SK-N-SH (cell line): Measurements from ENCODE around the gene CATSPER3.

ENCODE experiments used
- CHD2 ChIP-seq: fragments of 150-350 bp; IDR thresholded peaks from 2 replicates; pipeline ENCODE4 v1.6.1; 2018; ENCODE audit warnings: low read length; ENCODE audit not compliant: partially characterized antibody
- EP300 ChIP-seq, 2 experiments: IDR thresholded peaks; 2 replicates each; pipeline versions ENCODE4 v1.4.0 to v1.6.1; 2012; ENCODE audit warnings: borderline replicate concordance in 1 of 2, low read depth in 1 of 2, low read length in 1 of 2
- EZH2phosphoT487 ChIP-seq: fragments of 200-600 bp; sonication (generic); IDR thresholded peaks from 2 replicates; pipeline ENCODE4 v1.6.1; 2017; ENCODE audit warnings: low read depth, mixed run types, mild to moderate bottlenecking, antibody characterized with exemption, moderate library complexity, borderline replicate concordance
- RCOR1 ChIP-seq: fragments of 150-350 bp; IDR thresholded peaks from 2 replicates; pipeline ENCODE4 v1.6.1; 2017; ENCODE audit warnings: antibody characterized with exemption, low read length
- TAF1 ChIP-seq: IDR thresholded peaks from 2 replicates; pipeline ENCODE4 v1.6.1; 2012; ENCODE audit warnings: low read depth, mild to moderate bottlenecking, low read length, moderate library complexity, borderline replicate concordance
- TEAD4 ChIP-seq: IDR thresholded peaks from 2 replicates; pipeline ENCODE4 v1.4.0; 2012; ENCODE audit warnings: mild to moderate bottlenecking, borderline replicate concordance; ENCODE audit not compliant: insufficient read depth
- TF ChIP-seq, protein P1 (sequence below): fragments of 200-600 bp; sonication (generic); IDR thresholded peaks from 2 replicates; pipeline ENCODE4 v1.6.1; 2017; ENCODE audit warnings: antibody characterized with exemption, mild to moderate bottlenecking, moderate library complexity
- TF ChIP-seq, protein P2 (sequence below): IDR thresholded peaks from 2 replicates; pipeline ENCODE4 v1.4.0; 2012; ENCODE audit warnings: low read depth

DNA sequence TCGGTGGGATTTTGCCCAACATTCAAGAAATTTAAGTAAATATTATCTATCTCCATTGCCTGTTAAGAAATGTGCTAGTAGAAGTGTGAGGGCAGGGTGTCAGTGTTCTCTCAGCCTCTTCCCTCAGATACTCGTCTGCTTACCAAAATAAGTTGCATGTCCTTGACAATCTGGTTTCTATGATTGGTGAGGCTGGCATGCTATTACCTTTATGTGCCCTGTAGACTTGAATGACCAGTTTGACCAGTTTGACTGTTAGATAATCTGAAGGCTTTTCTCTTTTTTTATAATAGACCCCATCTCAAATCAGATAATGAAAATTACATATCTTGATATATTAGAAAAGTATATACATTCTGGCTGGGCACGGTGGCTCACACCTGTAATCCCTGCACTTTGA is 348 bp downstream of the CATSPER3 start:
- TF ChIP-seq EZH2phosphoT487 (no peak), CHD2 (no peak), TAF1 (no peak), EP300 (IDR thresholded peaks at IDR 0.05; ENCODE audit: borderline replicate concordance in 1 of 2, low read depth in 1 of 2, low read length in 1 of 2) (no peak), RCOR1 (no peak), TEAD4 (no peak)
- TF ChIP-seq, protein P1, sequence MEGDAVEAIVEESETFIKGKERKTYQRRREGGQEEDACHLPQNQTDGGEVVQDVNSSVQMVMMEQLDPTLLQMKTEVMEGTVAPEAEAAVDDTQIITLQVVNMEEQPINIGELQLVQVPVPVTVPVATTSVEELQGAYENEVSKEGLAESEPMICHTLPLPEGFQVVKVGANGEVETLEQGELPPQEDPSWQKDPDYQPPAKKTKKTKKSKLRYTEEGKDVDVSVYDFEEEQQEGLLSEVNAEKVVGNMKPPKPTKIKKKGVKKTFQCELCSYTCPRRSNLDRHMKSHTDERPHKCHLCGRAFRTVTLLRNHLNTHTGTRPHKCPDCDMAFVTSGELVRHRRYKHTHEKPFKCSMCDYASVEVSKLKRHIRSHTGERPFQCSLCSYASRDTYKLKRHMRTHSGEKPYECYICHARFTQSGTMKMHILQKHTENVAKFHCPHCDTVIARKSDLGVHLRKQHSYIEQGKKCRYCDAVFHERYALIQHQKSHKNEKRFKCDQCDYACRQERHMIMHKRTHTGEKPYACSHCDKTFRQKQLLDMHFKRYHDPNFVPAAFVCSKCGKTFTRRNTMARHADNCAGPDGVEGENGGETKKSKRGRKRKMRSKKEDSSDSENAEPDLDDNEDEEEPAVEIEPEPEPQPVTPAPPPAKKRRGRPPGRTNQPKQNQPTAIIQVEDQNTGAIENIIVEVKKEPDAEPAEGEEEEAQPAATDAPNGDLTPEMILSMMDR, result no peak
- TF ChIP-seq, protein P2, sequence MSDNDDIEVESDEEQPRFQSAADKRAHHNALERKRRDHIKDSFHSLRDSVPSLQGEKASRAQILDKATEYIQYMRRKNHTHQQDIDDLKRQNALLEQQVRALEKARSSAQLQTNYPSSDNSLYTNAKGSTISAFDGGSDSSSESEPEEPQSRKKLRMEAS, result no peak
